IPS-NIHi7 (cell line): ENCODE measurements around the gene HEXIM1.

Source experiments
- DNase-seq: peaks from one replicate; pipeline ENCODE4 v3.0.0; 2012; ENCODE audit warnings: mixed read lengths; ENCODE audit errors: extremely low spot score

HEXIM1 gene

GRCh38 chr17:45148183-45149036 lies at the start of gene HEXIM1:
Gene HEXIM1, plus strand, starts transcription at chr17:45148475. Its CDS starts 716 bp downstream, at chr17:45149191.
- DNase-seq: peak; percentile 92

- peak; percentile 97 for DNase-seq
Measured at GRCh38 chr17:45098869-45099616, 49.2 kb upstream of the HEXIM1 start.

GRCh38 chr17:45101546-45101882 lies 46.8 kb upstream of the HEXIM1 start:
- no peak for DNase-seq

- no peak for DNase-seq
Measured at GRCh38 chr17:45101883-45102811, 46.1 kb upstream of the HEXIM1 start.

GRCh38 chr17:45102856-45103255 lies 45.4 kb upstream of the HEXIM1 start:
- no peak for DNase-seq

GRCh38 chr17:45103269-45103795 lies 44.9 kb upstream of the HEXIM1 start:
- DNase-seq: no peak

- DNase-seq: no peak
Measured at GRCh38 chr17:45104029-45104428, 44.2 kb upstream of the HEXIM1 start.

GRCh38 chr17:45104497-45104896 lies 43.8 kb upstream of the HEXIM1 start:
- no peak for DNase-seq

GRCh38 chr17:45104907-45105624 lies 43.2 kb upstream of the HEXIM1 start:
- no peak for DNase-seq

GRCh38 chr17:45106096-45106495 lies 42.2 kb upstream of the HEXIM1 start:
- no peak for DNase-seq

GRCh38 chr17:45106582-45106981 lies 41.7 kb upstream of the HEXIM1 start:
- DNase-seq: no peak

GRCh38 chr17:45107293-45108010 lies 40.8 kb upstream of the HEXIM1 start:
- DNase-seq: no peak

GRCh38 chr17:45108051-45108450 lies 40.2 kb upstream of the HEXIM1 start:
- DNase-seq: no peak

- no peak for DNase-seq
Measured at GRCh38 chr17:45108595-45109521, 39.4 kb upstream of the HEXIM1 start.

GRCh38 chr17:45110676-45111611 lies 37.3 kb upstream of the HEXIM1 start:
- DNase-seq: no peak

- DNase-seq: no peak
Measured at GRCh38 chr17:45111850-45112249, 36.4 kb upstream of the HEXIM1 start.

GRCh38 chr17:45112559-45113423 lies 35.5 kb upstream of the HEXIM1 start:
- no peak for DNase-seq
